D721Med (cell line): ENCODE results near the gene APC.

Experiments used
- DNase-seq: peaks from one replicate; pipeline ENCODE4 v3.0.0; 2011; ENCODE audit warnings: low spot score; ENCODE audit not compliant: insufficient read length
- FAIRE-seq: peaks from 2 replicates; lab custom pipeline; 2011; peaks lifted over from hg19 to GRCh38; lab: Jason Lieb, UNC
- TF ChIP-seq, protein P1 (sequence below): IDR thresholded peaks from 2 replicates; pipeline ENCODE4 v1.5.1; 2012; ENCODE audit warnings: mild to moderate bottlenecking, control low read depth; ENCODE audit not compliant: insufficient read depth; ENCODE audit errors: missing control alignments

Gene APC

DNA sequence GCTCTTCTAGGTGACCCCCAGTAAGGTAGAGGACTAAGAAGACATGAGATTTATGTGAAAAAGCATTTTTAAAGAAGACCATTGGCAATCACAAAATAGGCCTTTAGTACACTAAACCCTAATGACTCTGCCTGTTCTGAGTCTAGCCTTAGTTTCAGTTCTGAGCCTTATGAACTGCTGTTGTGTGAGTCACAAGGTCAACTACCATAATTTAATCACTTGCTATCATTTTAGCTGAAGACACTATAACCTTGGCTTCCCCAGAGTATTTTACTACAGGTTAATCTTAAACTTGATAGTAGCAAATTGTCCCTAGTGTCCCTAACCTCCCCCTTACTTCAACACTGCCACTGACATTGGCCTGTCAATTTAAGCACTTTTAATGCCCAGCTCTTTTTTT is 34.4 kb downstream of the APC start:
- no peak for FAIRE-seq
- DNase-seq, result no peak
- TF ChIP-seq, protein P1, sequence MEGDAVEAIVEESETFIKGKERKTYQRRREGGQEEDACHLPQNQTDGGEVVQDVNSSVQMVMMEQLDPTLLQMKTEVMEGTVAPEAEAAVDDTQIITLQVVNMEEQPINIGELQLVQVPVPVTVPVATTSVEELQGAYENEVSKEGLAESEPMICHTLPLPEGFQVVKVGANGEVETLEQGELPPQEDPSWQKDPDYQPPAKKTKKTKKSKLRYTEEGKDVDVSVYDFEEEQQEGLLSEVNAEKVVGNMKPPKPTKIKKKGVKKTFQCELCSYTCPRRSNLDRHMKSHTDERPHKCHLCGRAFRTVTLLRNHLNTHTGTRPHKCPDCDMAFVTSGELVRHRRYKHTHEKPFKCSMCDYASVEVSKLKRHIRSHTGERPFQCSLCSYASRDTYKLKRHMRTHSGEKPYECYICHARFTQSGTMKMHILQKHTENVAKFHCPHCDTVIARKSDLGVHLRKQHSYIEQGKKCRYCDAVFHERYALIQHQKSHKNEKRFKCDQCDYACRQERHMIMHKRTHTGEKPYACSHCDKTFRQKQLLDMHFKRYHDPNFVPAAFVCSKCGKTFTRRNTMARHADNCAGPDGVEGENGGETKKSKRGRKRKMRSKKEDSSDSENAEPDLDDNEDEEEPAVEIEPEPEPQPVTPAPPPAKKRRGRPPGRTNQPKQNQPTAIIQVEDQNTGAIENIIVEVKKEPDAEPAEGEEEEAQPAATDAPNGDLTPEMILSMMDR, result no peak

DNA sequence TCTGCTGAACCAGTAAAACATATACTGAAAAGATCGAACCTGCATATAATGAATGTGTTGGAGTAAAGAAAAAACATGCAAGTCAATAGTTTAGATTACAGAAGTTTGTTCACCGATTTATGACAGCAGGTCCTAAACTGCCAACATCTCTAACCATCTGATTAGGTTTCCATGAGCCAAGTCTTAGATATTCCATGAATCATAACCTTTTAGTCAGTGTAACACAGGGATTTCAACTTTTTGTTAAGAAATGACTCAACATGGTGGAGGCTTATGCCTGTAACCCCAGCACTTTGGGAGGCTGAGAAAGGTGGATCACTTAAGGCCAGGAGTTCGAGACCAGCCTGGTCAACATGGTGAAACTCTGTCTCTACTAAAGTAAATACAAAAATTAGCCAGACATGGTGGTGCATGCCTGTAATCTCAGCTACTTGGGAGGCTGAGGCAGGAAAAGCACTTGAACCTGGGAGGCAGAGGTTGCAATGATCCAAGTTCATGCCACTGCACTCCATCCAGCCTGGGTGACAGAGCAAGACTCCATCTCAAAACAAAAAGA is 38.7 kb downstream of the APC start:
- TF ChIP-seq, protein P1, result no peak
- no peak for DNase-seq
- no peak for FAIRE-seq

DNA sequence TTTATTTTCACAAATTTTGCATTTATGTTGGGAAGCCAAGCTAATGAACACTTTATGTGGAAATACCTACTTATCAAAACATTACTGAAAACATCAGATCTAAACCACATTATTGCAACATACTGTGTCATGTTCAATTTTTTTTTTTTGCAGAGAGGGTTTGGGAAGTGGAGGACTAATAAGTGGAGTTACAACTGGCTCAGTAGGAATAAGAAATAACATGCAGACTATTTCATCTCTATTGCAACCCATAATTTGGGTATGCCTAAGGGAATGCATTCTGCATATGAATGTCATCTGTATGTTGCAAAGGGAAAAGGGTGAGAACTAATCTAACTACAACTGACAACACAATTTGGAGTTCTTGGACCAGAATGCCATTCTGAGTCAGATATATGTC is 41.8 kb downstream of the APC start:
- DNase-seq, result no peak
- TF ChIP-seq, protein P1, result no peak

DNA sequence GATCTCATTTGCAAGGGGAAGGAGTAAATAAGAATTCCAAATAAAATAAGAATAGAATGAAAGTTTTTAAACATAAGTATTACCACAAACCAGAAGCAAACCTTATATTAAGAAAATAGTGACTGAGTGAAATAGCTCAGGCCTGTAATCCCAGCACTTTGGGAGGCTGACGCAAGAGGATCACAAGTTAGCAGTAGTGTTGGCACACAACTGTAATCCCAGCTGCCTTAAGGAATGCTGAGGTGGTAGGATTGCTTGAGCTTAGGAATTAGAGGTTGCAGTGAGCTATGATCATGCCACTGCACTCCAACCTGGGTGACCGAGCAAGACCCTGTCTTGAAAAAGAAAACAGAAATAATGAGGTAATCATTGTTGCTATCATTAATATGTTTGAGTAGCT is 47.0 kb downstream of the APC start:
- no peak for FAIRE-seq
- no peak for DNase-seq
- TF ChIP-seq, protein P1, result no peak

More for the DNA sequence above, 41.8 kb downstream of the APC start:
- FAIRE-seq, result no peak

DNA sequence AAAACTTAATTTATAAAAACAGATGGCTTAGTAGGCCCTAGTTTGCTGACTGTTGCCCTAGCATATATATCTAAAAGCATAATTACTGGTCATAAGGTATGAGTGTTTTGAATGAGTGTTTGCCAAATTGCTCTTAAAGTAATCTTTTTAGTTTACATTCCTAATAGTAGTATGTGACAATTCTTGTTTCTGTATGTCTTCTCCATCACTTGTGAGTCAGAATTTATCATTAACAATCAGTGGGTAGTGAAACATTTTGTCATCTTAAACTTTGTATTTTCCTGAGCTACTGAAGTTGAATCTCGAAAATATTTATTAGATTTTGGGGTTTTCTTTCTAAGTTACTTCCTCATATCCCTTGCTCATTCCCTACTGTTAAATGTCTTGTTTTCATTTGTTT is 49.6 kb downstream of the APC start:
- TF ChIP-seq, protein P1, result no peak
- FAIRE-seq (peak; percentile 29), DNase-seq (no peak)

DNA sequence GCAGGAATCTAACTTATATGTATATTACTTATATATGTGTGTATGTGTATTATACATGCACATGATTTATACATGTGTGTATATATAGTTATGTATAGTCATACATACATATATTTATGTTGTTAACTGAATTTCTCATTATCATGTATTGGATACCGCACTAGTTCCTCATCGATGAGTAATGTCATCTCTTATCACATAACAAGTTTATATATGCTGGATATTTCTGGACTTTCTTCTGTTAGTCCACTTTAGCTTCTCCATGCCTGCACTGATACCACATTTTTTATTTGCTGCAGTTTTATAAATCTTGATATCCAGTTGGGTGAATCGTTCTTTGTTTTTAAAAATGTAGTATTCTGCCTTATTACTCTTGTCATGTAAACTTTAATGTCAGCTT is 50.2 kb downstream of the APC start:
- DNase-seq, result no peak
- TF ChIP-seq, protein P1, result no peak
- FAIRE-seq, result no peak

DNA sequence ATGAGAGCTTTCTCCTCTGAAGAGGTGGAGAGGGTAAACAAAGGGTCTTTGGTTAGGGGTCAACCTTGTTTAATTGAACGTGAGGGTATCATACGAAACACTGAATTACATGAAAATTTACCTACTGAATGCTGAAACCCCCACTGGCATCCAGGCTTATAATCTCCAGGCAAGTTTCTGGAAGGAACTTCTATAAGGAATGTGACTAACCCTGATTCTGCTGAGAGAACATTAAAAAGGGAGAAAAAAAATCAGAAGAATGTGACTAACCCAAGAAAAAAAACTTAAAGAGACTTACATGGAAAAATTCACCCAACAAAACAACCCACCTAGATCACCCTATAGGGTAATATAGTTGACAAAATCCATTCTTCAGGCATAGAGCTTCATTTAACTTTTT is 55.5 kb downstream of the APC start:
- DNase-seq (no peak), FAIRE-seq (no peak)
- TF ChIP-seq, protein P1, result no peak
